ENCODE measurements around the gene LEO1. TPM values are rescaled to one million over a fixed set of nuclear protein-coding genes. Genes with fewer than 3 reads are reported as not detected.

LEO1 gene
- total and polyA plus RNA-seq, 2 of the 13 experiments (the other 11 are each of a cell fraction or from before 2014, with no cell fraction given): 17.0 to 60.3 TPM

- 0 out of 2 replicates have a peak, but pooled peaks have one; percentile 23 for TF ChIP-seq MYPOP (CRISPR knock-in tag; IDR thresholded peaks at IDR 0.05)
- no peak for TF ChIP-seq YY1 (IDR thresholded peaks at IDR 0.05; ENCODE audit: insufficient read depth, insufficient replicate concordance, low read depth, low read length)
Observed at GRCh38 chr15:51969728-51970127, 1.9 kb downstream of the LEO1 start (continued).

DNA sequence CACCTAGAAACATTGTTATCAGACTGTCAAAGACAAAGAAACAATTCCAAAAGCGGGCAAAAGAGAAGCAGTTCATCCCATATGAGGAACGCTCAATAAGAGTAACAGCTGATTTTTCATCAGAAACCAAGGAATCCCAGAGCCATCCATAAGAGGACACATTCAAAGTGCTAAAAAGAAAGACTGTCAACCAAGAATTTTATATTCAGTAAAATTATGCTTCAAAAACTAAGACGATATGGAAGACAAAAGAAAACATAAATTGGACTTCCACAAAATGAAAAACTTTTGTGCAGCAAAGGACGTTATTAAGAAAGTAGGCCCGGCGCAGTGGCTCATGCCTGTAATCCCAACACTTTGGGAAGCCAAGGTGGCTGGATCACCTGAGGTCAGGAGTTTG lies 4.0 kb downstream of the LEO1 start:
- Histone ChIP-seq H3K36me3 (replicated peaks in 1 of 2; ENCODE audit: control insufficient read depth in 1 of 2, insufficient read depth in 2 of 2, low read length in 2 of 2) (peaks cover 11 to 33% of the 10 kb centered on the region in 2 experiments), H3K9me3 (ENCODE audit: low read length) (no peaks in the 10 kb centered on the region; the same call in 1 of the 2 replicates), H3K27me3 (ENCODE audit: control insufficient read depth in 1 of 2, insufficient read depth in 2 of 2, low read length in 2 of 2) (no peaks in the 10 kb centered on the region; a peak in 1 of 5 replicates), H3K79me2 (ENCODE audit: insufficient read depth, low read length) (peaks cover 78% of the 10 kb centered on the region), H3K27ac (ENCODE audit: extremely low read length, insufficient read depth, low read length) (no peak overlapping the region), H3K4me3 (replicated peaks in 1 of 3; ENCODE audit: insufficient read depth in 1 of 3, low read depth in 2 of 3, low read length in 3 of 3) (no peak overlapping the region), H4K20me1 (ENCODE audit: insufficient read depth, low read length) (peaks cover 21% of the 10 kb centered on the region), H3K4me2 (ENCODE audit: low read depth, low read length) (no peak overlapping the region), H2AFZ (ENCODE audit: low read length) (no peak overlapping the region), H3K9ac (ENCODE audit: insufficient read depth, low read depth, low read length) (no peak overlapping the region), H3K4me1 (ENCODE audit: insufficient read depth, low read length) (peaks cover 42% of the 10 kb centered on the region)
- intact Hi-C loops (cut with micrococcal nuclease; ENCODE audit: unreplicated experiment): no loop called here
- ATAC-seq (no peak), FAIRE-seq (no peak), DNase-seq (ENCODE audit: low spot score) (no peak)
- BruUV-seq (replicated peaks): no TSS peak
- WGBS (ENCODE audit: low lambda C conversion rate): 98% methylated on average over 6 of the region's 6 CpGs
- in situ Hi-C loops (cut with HindIII; ENCODE audit: extremely low pct_ligation_motif_present, low pct_unique_long_range_greater_than_20kb): no loop called here
- POLR2A ChIA-PET: no interaction called here
- CTCF ChIA-PET (ENCODE audit: low intra/inter-chr PET ratio, low total read pairs): no interaction called here
- TF ChIP-seq REXO4 (CRISPR knock-in tag; IDR thresholded peaks at IDR 0.05; ENCODE audit: borderline replicate concordance): no peak
- TF ChIP-seq ZNF747 (CRISPR knock-in tag; IDR thresholded peaks at IDR 0.05; ENCODE audit: borderline replicate concordance): no peak
- no peak for TF ChIP-seq HNF4G (IDR thresholded peaks at IDR 0.05; ENCODE audit: borderline replicate concordance, low read depth, low read length)
- TF ChIP-seq HNF4G (CRISPR knock-in tag; IDR thresholded peaks at IDR 0.05; ENCODE audit: borderline replicate concordance, low read depth): no peak
- TF ChIP-seq PITX1 (CRISPR knock-in tag; IDR thresholded peaks at IDR 0.05): no peak
- TF ChIP-seq, protein P1, sequence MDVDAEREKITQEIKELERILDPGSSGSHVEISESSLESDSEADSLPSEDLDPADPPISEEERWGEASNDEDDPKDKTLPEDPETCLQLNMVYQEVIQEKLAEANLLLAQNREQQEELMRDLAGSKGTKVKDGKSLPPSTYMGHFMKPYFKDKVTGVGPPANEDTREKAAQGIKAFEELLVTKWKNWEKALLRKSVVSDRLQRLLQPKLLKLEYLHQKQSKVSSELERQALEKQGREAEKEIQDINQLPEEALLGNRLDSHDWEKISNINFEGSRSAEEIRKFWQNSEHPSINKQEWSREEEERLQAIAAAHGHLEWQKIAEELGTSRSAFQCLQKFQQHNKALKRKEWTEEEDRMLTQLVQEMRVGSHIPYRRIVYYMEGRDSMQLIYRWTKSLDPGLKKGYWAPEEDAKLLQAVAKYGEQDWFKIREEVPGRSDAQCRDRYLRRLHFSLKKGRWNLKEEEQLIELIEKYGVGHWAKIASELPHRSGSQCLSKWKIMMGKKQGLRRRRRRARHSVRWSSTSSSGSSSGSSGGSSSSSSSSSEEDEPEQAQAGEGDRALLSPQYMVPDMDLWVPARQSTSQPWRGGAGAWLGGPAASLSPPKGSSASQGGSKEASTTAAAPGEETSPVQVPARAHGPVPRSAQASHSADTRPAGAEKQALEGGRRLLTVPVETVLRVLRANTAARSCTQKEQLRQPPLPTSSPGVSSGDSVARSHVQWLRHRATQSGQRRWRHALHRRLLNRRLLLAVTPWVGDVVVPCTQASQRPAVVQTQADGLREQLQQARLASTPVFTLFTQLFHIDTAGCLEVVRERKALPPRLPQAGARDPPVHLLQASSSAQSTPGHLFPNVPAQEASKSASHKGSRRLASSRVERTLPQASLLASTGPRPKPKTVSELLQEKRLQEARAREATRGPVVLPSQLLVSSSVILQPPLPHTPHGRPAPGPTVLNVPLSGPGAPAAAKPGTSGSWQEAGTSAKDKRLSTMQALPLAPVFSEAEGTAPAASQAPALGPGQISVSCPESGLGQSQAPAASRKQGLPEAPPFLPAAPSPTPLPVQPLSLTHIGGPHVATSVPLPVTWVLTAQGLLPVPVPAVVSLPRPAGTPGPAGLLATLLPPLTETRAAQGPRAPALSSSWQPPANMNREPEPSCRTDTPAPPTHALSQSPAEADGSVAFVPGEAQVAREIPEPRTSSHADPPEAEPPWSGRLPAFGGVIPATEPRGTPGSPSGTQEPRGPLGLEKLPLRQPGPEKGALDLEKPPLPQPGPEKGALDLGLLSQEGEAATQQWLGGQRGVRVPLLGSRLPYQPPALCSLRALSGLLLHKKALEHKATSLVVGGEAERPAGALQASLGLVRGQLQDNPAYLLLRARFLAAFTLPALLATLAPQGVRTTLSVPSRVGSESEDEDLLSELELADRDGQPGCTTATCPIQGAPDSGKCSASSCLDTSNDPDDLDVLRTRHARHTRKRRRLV (CRISPR knock-in tag; IDR thresholded peaks at IDR 0.05): no peak
- no peak for TF ChIP-seq ZFP91 (CRISPR knock-in tag; IDR thresholded peaks at IDR 0.05; ENCODE audit: borderline replicate concordance)
- TF ChIP-seq CTCF (CRISPR knock-in tag; IDR thresholded peaks at IDR 0.05): no peak
- TF ChIP-seq, protein P2, sequence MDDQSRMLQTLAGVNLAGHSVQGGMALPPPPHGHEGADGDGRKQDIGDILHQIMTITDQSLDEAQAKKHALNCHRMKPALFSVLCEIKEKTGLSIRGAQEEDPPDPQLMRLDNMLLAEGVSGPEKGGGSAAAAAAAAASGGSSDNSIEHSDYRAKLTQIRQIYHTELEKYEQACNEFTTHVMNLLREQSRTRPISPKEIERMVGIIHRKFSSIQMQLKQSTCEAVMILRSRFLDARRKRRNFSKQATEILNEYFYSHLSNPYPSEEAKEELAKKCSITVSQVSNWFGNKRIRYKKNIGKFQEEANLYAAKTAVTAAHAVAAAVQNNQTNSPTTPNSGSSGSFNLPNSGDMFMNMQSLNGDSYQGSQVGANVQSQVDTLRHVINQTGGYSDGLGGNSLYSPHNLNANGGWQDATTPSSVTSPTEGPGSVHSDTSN (CRISPR knock-in tag; IDR thresholded peaks at IDR 0.05; ENCODE audit: borderline replicate concordance): no peak

Measured in HepG2 (cell line).